ENCODE data around the gene NUSAP1.
"Not testable (repeated sequence)": the region's sequence is repeated elsewhere in the genome, so short reads cannot be mapped to it uniquely, and the experiment has no call there.

The NUSAP1 gene, protein sequence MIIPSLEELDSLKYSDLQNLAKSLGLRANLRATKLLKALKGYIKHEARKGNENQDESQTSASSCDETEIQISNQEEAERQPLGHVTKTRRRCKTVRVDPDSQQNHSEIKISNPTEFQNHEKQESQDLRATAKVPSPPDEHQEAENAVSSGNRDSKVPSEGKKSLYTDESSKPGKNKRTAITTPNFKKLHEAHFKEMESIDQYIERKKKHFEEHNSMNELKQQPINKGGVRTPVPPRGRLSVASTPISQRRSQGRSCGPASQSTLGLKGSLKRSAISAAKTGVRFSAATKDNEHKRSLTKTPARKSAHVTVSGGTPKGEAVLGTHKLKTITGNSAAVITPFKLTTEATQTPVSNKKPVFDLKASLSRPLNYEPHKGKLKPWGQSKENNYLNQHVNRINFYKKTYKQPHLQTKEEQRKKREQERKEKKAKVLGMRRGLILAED

GRCh38 chr15:41332194-41333025 is at the start of gene NUSAP1, which contains the start of gene OIP5:
TSS of gene NUSAP1 (plus strand) at chr15:41332881. CDS start at chr15:41332958, 77 bp downstream.
TSS of gene OIP5 (minus strand) at chr15:41332591. CDS start at chr15:41332561, 30 bp downstream.
- in situ Hi-C loops (cut with MboI; ENCODE audit: low pct_unique_long_range_greater_than_20kb, low sequenced_read_pairs, unreplicated experiment), result no loop called here
- DNase-seq (ENCODE audit: low spot score), result peak; percentile 99
- no peak for TF ChIP-seq CTCF (IDR thresholded peaks at IDR 0.05; ENCODE audit: extremely low read depth, insufficient read depth, missing control alignments)

DNA sequence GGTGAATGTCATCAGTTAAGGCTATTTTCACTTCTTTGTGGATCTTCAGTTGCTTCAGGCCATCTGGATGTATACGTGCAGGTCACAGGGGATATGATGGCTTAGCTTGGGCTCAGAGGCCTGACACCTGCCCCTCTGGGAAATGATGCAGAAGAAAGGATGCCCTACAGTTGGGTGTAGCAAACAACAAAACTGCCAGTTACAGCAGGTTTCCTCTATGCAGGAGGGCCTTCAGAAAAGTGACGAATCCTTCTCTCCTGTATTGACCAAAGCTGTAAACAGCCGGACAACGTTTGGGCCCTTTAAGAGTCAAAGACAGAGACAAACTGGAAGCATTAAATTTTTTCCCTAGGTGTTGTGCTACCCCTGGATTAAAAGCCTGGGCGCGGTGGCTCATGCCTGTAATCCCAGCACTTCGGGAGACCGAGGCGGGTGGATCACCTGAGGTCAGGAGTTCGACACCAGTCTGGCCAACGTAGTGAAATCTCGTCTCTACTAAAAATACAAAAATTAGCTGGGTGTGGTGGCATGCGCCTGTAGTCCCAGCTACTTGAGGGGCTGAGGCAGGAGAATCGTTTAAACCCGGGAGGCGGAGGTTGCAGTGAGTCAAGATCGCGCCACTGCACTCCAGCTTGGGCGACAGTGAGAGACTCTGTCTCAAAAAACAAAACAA is 49.6 kb upstream of the NUSAP1 start:
- in situ Hi-C loops (cut with MboI; ENCODE audit: low pct_unique_long_range_greater_than_20kb, low sequenced_read_pairs, unreplicated experiment); DNase-seq (ENCODE audit: low spot score): not testable (repeated sequence)

- DNase-seq (ENCODE audit: low spot score), result peak; percentile 98
- in situ Hi-C loops (cut with MboI; ENCODE audit: low pct_unique_long_range_greater_than_20kb, low sequenced_read_pairs, unreplicated experiment), result no loop called here
- TF ChIP-seq CTCF (IDR thresholded peaks at IDR 0.05; ENCODE audit: extremely low read depth, insufficient read depth, missing control alignments), result no peak
Observed at GRCh38 chr15:41283653-41284426, 48.8 kb upstream of the NUSAP1 start.

- no peak for DNase-seq (ENCODE audit: low spot score)
- in situ Hi-C loops (cut with MboI; ENCODE audit: low pct_unique_long_range_greater_than_20kb, low sequenced_read_pairs, unreplicated experiment), result no loop called here
Observed at GRCh38 chr15:41284427-41285177, 48.1 kb upstream of the NUSAP1 start.

GRCh38 chr15:41285285-41285684 is 47.4 kb upstream of the NUSAP1 start:
- DNase-seq (ENCODE audit: low spot score), result no peak
- no peak for TF ChIP-seq CTCF (IDR thresholded peaks at IDR 0.05; ENCODE audit: extremely low read depth, insufficient read depth, missing control alignments)
- in situ Hi-C loops (cut with MboI; ENCODE audit: low pct_unique_long_range_greater_than_20kb, low sequenced_read_pairs, unreplicated experiment), result no loop called here

More at GRCh38 chr15:41284427-41285177, 48.1 kb upstream of the NUSAP1 start:
- TF ChIP-seq CTCF (IDR thresholded peaks at IDR 0.05; ENCODE audit: extremely low read depth, insufficient read depth, missing control alignments), result no peak

DNA sequence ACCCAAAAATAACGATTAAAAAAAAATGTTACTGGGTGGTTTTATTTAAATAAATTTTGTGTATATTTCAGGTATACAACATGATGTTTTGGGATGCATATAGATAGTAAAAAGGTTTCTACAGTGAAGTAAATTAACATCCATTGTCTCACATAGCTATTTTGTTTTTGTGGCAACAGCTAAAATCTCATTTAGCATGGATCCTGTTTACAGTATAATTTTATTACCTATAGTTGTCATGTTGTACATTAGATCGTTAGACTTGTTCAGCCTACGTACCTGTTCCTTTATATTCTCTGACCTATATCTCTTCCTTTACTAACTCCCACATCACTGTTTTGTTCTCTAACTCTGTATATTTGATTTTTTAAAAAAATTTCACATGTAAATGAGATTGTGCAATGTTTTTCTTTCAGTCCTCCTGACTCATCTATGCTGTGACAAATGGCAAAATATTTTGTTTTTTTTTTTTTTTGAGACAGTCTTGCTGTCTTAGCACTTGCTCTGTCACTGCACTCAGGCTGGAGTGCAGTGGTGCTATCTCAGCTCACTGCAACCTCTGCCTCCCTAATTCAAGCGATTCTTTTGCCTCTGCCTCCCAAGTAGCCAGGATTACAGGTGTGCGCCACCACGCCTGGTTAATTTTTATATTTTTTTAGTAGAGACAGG is 45.9 kb upstream of the NUSAP1 start:
- TF ChIP-seq CTCF (IDR thresholded peaks at IDR 0.05; ENCODE audit: extremely low read depth, insufficient read depth, missing control alignments), result no peak
- in situ Hi-C loops (cut with MboI; ENCODE audit: low pct_unique_long_range_greater_than_20kb, low sequenced_read_pairs, unreplicated experiment), result no loop called here
- no peak for DNase-seq (ENCODE audit: low spot score)
